Tibial artery (tissue), 4 donors: ENCODE data around the gene MPP4.
"Not testable (repeated sequence)": the region's sequence is repeated elsewhere in the genome, so short reads cannot be mapped to it uniquely, and the experiment has no call there.

Source experiments
- DNase-seq, 2 donors: peaks; one replicate each; pipeline ENCODE4 v3.0.0-alpha.2; 2019
- H3K27ac ChIP-seq, 2 donors: fragments of 200-600 bp; sonication (generic) in 1 of 2; 1 replicate in 1 of 2; 2 replicates in 1 of 2; pipeline ENCODE4 v1.5.1; 2018 to 2019; ENCODE audit warnings: mild to moderate bottlenecking in 1 of 2
- H3K27me3 ChIP-seq, 2 donors: fragments of 200-600 bp; sonication (generic) in 1 of 2; one replicate each; pipeline versions ENCODE4 v1.5.1 to v1.6.0; 2016 to 2019
- H3K36me3 ChIP-seq, 3 donors: fragments of 200-600 bp; sonication (generic) in 2 of 3; one replicate each; pipeline ENCODE4 v1.5.1; 2016 to 2019; ENCODE audit warnings: mild to moderate bottlenecking in 2 of 3
- H3K4me1 ChIP-seq, 4 donors: fragments of 200-600 bp; sonication (generic) in 2 of 4; 1 replicate in 3 of 4; 2 replicates in 1 of 4; pipeline ENCODE4 v1.5.1; 2016 to 2019
- H3K4me3 ChIP-seq, 2 donors: fragments of 200-600 bp; sonication (generic) in 1 of 2; 1 replicate in 1 of 2; 2 replicates in 1 of 2; pipeline ENCODE4 v1.5.1; 2018 to 2019; ENCODE audit warnings: mild to moderate bottlenecking in 2 of 2
- H3K9me3 ChIP-seq, 3 donors: fragments of 200-600 bp; sonication (generic) in 1 of 3; one replicate each; pipeline ENCODE4 v1.5.1; 2016 to 2019
- CTCF ChIP-seq, 2 experiments: fragments of 200-600 bp in 1 of 2; fragments of 450-650 bp in 1 of 2; IDR thresholded peaks; one replicate each; pipeline ENCODE4 v1.5.1; 2017 to 2019; ENCODE audit warnings: antibody characterized with exemption in 2 of 2, mild to moderate bottlenecking in 1 of 2, moderate library complexity in 1 of 2
- intact Hi-C: fragments of 100-400 bp; cut with DNase I; formaldehyde crosslinking; loops from one replicate; pipeline ENCODE4 v1.15.0; 2023; ENCODE audit warnings: low total_unique reads

Gene MPP4

GRCh38 chr2:201674298-201674697 lies 24.1 kb downstream of the MPP4 start:
- no peak for TF ChIP-seq CTCF (IDR thresholded peaks at IDR 0.05)
- intact Hi-C loops, result no loop called here

DNA sequence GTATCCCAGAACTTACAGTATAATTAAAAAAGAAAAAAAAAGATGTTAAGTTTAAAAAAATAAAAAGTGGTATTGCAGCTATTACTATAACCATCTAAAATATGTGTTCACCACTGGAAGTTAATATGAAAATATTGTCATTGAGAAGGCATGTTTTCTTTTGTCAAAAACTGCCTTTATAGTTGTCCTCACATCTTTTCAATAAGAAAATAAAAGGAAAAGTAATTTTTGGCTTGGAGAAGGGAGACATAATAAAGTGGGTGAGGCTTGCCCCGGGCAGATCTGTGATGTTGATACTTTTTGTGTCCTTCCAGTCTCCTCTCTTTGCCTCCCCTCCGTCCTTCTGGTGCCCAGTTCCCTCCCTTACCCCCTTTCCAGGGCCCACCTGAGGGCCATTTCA lies 24.9 kb downstream of the MPP4 start:
- Histone ChIP-seq H3K4me3 (no peak overlapping the region), H3K27ac (no peak overlapping the region), H3K9me3 (peaks cover 0 to 6% (median 0%) of the 10 kb centered on the region in 3 donors), H3K4me1 (no peaks in the 10 kb centered on the region), H3K36me3 (no peaks in the 10 kb centered on the region), H3K27me3 (no peaks in the 10 kb centered on the region)
- TF ChIP-seq CTCF (IDR thresholded peaks at IDR 0.05), result no peak
- intact Hi-C loops, result no loop called here
- DNase-seq, result no peak

More at GRCh38 chr2:201674298-201674697, 24.1 kb downstream of the MPP4 start:
- Histone ChIP-seq H3K4me1 (no peaks in the 10 kb centered on the region), H3K4me3 (no peak overlapping the region), H3K27me3 (no peaks in the 10 kb centered on the region), H3K9me3 (peaks cover 0 to 6% (median 0%) of the 10 kb centered on the region in 3 donors), H3K27ac (no peak overlapping the region), H3K36me3 (no peaks in the 10 kb centered on the region)
- DNase-seq, result no peak

DNA sequence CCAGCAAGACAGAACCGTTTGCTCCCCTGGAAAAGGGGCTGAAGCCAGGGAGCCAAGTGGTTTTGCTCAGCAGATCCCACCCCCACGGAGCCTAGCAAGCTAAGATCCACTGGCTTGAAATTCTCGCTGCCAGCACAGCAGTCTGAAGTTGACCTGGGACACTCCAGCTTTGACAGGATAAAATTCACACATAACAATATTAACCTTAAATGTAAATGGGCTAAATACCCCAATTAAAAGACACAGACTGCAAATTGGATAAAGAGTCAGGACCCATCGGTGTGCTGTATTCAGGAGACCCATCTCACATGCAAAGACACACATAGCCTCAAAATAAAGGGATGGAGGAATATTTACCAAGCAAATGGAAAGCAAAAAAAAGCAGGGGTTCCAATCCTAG lies 27.2 kb downstream of the MPP4 start:
- H3K4me1 ChIP-seq, intact Hi-C loops, H3K4me3 ChIP-seq, H3K27me3 ChIP-seq, H3K36me3 ChIP-seq, DNase-seq, H3K9me3 ChIP-seq, H3K27ac ChIP-seq: not testable (repeated sequence)

DNA sequence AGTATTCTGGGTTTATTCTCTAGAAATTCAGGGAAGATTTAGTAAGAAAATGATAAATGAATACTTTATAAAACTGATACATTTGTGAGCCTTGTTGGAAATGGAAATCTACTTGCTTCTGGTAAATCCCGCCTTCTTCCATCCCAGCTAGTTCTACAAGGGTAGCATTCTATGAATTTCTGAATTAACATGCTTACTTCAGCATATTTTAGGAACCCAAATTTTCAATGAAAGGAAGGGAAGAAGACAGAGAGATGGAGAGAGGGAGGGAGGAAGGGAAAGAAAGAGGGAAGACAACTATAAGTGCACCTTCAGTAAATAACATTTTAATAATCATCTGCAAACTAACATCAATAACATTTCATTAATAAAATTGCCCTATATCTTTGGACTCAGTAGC lies 28.6 kb downstream of the MPP4 start:
- no peak for DNase-seq
- intact Hi-C loops, result no loop called here
- TF ChIP-seq CTCF (IDR thresholded peaks at IDR 0.05), result no peak

DNA sequence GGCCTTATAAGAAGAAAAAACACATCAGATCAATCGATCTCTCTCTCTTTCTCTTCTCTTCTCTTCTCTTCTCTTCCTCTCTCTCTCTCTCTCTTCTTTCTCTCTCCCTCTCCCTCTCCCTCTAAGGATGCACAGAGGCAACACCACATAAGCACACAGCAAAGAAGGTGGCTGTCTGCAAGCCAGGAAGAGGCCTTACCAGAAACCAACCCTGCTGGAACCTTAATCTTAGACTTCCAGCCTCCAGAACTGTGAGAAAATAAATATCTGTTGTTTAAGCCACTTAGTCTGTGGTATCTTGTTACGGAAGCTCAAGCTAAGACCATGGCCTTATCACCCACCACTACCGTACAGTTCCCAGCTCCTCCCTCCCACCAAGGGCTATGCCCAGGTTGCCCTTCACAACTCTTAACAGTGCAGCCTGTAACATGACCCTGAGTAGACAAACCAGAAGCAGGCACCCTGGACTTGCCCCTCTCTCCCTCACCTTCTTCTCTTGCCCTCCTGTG lies 30.0 kb downstream of the MPP4 start:
- no peak for DNase-seq
- no peaks in the 10 kb centered on the region for H3K36me3 ChIP-seq
- no peak overlapping the region for H3K27ac ChIP-seq
- no peak for TF ChIP-seq CTCF (IDR thresholded peaks at IDR 0.05)
- no peaks in the 10 kb centered on the region for H3K4me1 ChIP-seq
- H3K27me3 ChIP-seq, result no peaks in the 10 kb centered on the region
- H3K9me3 ChIP-seq, result peaks cover 0 to 6% (median 0%) of the 10 kb centered on the region in 3 donors
- no peak overlapping the region for H3K4me3 ChIP-seq
- intact Hi-C loops, result no loop called here

More for the DNA sequence above, 28.6 kb downstream of the MPP4 start:
- H3K9me3 ChIP-seq, result peaks cover 0 to 6% (median 0%) of the 10 kb centered on the region in 3 donors
- H3K4me3 ChIP-seq, result no peak overlapping the region
- H3K36me3 ChIP-seq, result no peaks in the 10 kb centered on the region
- no peaks in the 10 kb centered on the region for H3K27me3 ChIP-seq
- H3K27ac ChIP-seq, result no peak overlapping the region
- H3K4me1 ChIP-seq, result no peaks in the 10 kb centered on the region

GRCh38 chr2:201664334-201664733 lies 34.1 kb downstream of the MPP4 start:
- no peaks in the 10 kb centered on the region for H3K4me1 ChIP-seq
- H3K27ac ChIP-seq, result no peak overlapping the region
- TF ChIP-seq CTCF (IDR thresholded peaks at IDR 0.05), result no peak
- intact Hi-C loops, result no loop called here
- H3K9me3 ChIP-seq, result no peaks in the 10 kb centered on the region
- H3K36me3 ChIP-seq, result no peaks in the 10 kb centered on the region
- no peak for DNase-seq
- no peak overlapping the region for H3K4me3 ChIP-seq
- no peaks in the 10 kb centered on the region for H3K27me3 ChIP-seq
